Neural cell (in vitro differentiated cells): ENCODE measurements around the gene B3GNT5. TPM values are rescaled to one million over a fixed set of nuclear protein-coding genes. Genes with fewer than 3 reads are reported as not detected.

Experiments used
- H2AFZ ChIP-seq: fragments of 200-600, 300-800 bp; sonication (generic), shearing (Covaris generic); 2 replicates; pipeline ENCODE4 v1.6.0; 2014; ENCODE audit warnings: low read depth, mild to moderate bottlenecking, antibody characterized with exemption, low read length, moderate library complexity
- H3F3A ChIP-seq: fragments of 200-600 bp; shearing (Covaris generic); 2 replicates; pipeline ENCODE4 v1.6.1; 2016; ENCODE audit warnings: mild to moderate bottlenecking, moderate library complexity, mixed read lengths, antibody characterized with exemption, low read length; ENCODE audit not compliant: insufficient read depth, poor library complexity, severe bottlenecking
- H3K27ac ChIP-seq: fragments of 200-600, 300-800 bp; sonication (generic), shearing (Covaris generic); 2 replicates; pipeline ENCODE4 v1.5.1; 2014; ENCODE audit warnings: mild to moderate bottlenecking, low read length, moderate library complexity
- H3K27me3 ChIP-seq: fragments of 300-800, 200-600 bp; sonication (generic), shearing (Covaris generic); 2 replicates; pipeline ENCODE4 v1.6.0; 2014; ENCODE audit warnings: mild to moderate bottlenecking, low read depth, low read length, moderate library complexity; ENCODE audit not compliant: insufficient read depth
- H3K36me3 ChIP-seq: fragments of 300-800, 200-600 bp; sonication (generic), shearing (Covaris generic); 2 replicates; pipeline ENCODE4 v1.5.1; 2014; ENCODE audit warnings: mild to moderate bottlenecking, antibody characterized with exemption, low read length, moderate library complexity; ENCODE audit not compliant: insufficient read depth
- H3K4me2 ChIP-seq: fragments of 300-800, 200-600 bp; sonication (generic), shearing (Covaris generic); 2 replicates; pipeline ENCODE4 v1.6.0; 2014; ENCODE audit warnings: mild to moderate bottlenecking, low read length
- H3K4me3 ChIP-seq: fragments of 300-800, 200-600 bp; sonication (generic), shearing (Covaris generic); 2 replicates; pipeline ENCODE4 v1.5.1; 2014; ENCODE audit warnings: mild to moderate bottlenecking, low read length, moderate library complexity
- H3K79me2 ChIP-seq: fragments of 200-600 bp; shearing (Covaris generic); replicated peaks from 2 replicates; pipeline ENCODE4 v1.6.0; 2014; ENCODE audit warnings: mild to moderate bottlenecking, low read length, moderate library complexity; ENCODE audit not compliant: insufficient read depth
- H3K9ac ChIP-seq: fragments of 300-800, 200-600 bp; sonication (generic), shearing (Covaris generic); 2 replicates; pipeline ENCODE4 v1.6.1; 2016; ENCODE audit warnings: mild to moderate bottlenecking, low read length, mixed read lengths
- H3K9me2 ChIP-seq: fragments of 200-600 bp; shearing (Covaris generic); 2 replicates; pipeline ENCODE4 v1.6.1; 2016; ENCODE audit warnings: mild to moderate bottlenecking, low read length, mixed read lengths; ENCODE audit not compliant: insufficient read depth
- H3K9me3 ChIP-seq: fragments of 200-600, 300-800 bp; sonication (generic), shearing (Covaris generic); 2 replicates; pipeline ENCODE4 v1.6.1; 2016; ENCODE audit warnings: mild to moderate bottlenecking, mixed run types, low read length, moderate library complexity, mixed read lengths
- H4K20me1 ChIP-seq: fragments of 200-600 bp; shearing (Covaris generic); 2 replicates; pipeline ENCODE4 v1.6.1; 2016; ENCODE audit warnings: mild to moderate bottlenecking, mixed run types; ENCODE audit not compliant: insufficient read depth
- EP300 ChIP-seq: fragments of 450-650 bp; conservative IDR thresholded peaks from 2 replicates; pipeline ENCODE4 v1.6.1; 2014; ENCODE audit warnings: antibody characterized with exemption, mild to moderate bottlenecking, moderate library complexity; ENCODE audit not compliant: poor library complexity, severe bottlenecking
- EZH2 ChIP-seq: fragments of 200-600, 300-800 bp; shearing (Covaris generic), sonication (generic); IDR thresholded peaks from 2 replicates; pipeline ENCODE4 v1.6.1; 2014; ENCODE audit warnings: antibody characterized with exemption, low read length, borderline replicate concordance, mild to moderate bottlenecking; ENCODE audit not compliant: insufficient read depth, poor library complexity, severe bottlenecking
- MXI1 ChIP-seq: fragments of 450-650 bp; conservative IDR thresholded peaks from 2 replicates; pipeline ENCODE4 v1.6.1; 2014; ENCODE audit warnings: antibody characterized with exemption, mild to moderate bottlenecking; ENCODE audit not compliant: poor library complexity, severe bottlenecking
- POLR2AphosphoS5 ChIP-seq: IDR thresholded peaks from 2 replicates; pipeline ENCODE4 v1.6.1; 2012
- RAD21 ChIP-seq: fragments of 450-650 bp; conservative IDR thresholded peaks from 2 replicates; pipeline ENCODE4 v1.6.1; 2014; ENCODE audit warnings: antibody characterized with exemption, mild to moderate bottlenecking, moderate library complexity
- SMC3 ChIP-seq: fragments of 450-650 bp; conservative IDR thresholded peaks from 2 replicates; pipeline ENCODE4 v1.6.1; 2014; ENCODE audit warnings: antibody characterized with exemption, mild to moderate bottlenecking, moderate library complexity; ENCODE audit not compliant: poor library complexity
- TAF1 ChIP-seq: IDR thresholded peaks from 2 replicates; pipeline ENCODE4 v1.6.1; 2012; ENCODE audit warnings: low read depth
- polyA plus RNA-seq: library from polyadenylated mRNA; depleted of rRNA; stranded (reverse); fragments of >200 nt; gene quantifications from 2 replicates; pipeline ENCODE4 v1.2.3, GENCODE V29; 2014
- TF ChIP-seq, protein P1 (sequence below): IDR thresholded peaks from 2 replicates; pipeline ENCODE4 v1.6.1; 2012; ENCODE audit warnings: borderline replicate concordance
- TF ChIP-seq, protein P2 (sequence below): fragments of 450-650 bp; IDR thresholded peaks from 2 replicates; pipeline ENCODE4 v1.5.1; 2014; ENCODE audit warnings: antibody characterized with exemption, mild to moderate bottlenecking, moderate library complexity; ENCODE audit not compliant: poor library complexity, severe bottlenecking

Gene B3GNT5
- polyA plus RNA-seq, 1 donor from 2014 or later, result 6.1 TPM

DNA sequence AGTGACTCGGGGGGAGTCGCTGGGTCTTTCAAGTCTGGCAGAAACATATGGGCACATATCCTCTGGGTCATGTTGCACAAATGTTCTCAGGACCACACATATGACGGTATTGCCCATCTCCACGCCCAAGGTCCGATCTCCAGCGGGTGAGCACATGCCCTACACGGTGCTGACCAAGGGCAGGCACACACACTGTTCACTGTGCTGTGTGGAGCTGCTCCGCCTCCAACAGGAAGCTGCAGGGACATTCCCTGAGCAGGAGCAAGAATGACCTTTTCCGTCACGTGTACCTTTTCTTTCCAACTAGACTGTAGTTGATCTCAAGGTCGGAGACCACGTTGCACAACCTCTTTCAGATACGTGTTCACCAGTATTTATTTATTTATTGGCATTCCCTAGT is 41.7 kb upstream of the B3GNT5 start:
- Histone ChIP-seq H3K9me3 (no peaks in the 10 kb centered on the region), H3K27me3 (no peaks in the 10 kb centered on the region), H3K4me3 (no peak overlapping the region), H4K20me1 (no peaks in the 10 kb centered on the region), H3K27ac (no peak overlapping the region), H3F3A (no peaks in the 10 kb centered on the region), H2AFZ (no peak overlapping the region), H3K9ac (no peak overlapping the region), H3K79me2 (no peaks in the 10 kb centered on the region), H3K4me2 (no peak overlapping the region), H3K9me2 (no peaks in the 10 kb centered on the region), H3K36me3 (no peaks in the 10 kb centered on the region)
- TF ChIP-seq TAF1, result no peak
- no peak for TF ChIP-seq EZH2
- no peak for TF ChIP-seq EP300
- no peak for TF ChIP-seq MXI1
- TF ChIP-seq SMC3, result no peak
- no peak for TF ChIP-seq POLR2AphosphoS5
- TF ChIP-seq, protein P1, sequence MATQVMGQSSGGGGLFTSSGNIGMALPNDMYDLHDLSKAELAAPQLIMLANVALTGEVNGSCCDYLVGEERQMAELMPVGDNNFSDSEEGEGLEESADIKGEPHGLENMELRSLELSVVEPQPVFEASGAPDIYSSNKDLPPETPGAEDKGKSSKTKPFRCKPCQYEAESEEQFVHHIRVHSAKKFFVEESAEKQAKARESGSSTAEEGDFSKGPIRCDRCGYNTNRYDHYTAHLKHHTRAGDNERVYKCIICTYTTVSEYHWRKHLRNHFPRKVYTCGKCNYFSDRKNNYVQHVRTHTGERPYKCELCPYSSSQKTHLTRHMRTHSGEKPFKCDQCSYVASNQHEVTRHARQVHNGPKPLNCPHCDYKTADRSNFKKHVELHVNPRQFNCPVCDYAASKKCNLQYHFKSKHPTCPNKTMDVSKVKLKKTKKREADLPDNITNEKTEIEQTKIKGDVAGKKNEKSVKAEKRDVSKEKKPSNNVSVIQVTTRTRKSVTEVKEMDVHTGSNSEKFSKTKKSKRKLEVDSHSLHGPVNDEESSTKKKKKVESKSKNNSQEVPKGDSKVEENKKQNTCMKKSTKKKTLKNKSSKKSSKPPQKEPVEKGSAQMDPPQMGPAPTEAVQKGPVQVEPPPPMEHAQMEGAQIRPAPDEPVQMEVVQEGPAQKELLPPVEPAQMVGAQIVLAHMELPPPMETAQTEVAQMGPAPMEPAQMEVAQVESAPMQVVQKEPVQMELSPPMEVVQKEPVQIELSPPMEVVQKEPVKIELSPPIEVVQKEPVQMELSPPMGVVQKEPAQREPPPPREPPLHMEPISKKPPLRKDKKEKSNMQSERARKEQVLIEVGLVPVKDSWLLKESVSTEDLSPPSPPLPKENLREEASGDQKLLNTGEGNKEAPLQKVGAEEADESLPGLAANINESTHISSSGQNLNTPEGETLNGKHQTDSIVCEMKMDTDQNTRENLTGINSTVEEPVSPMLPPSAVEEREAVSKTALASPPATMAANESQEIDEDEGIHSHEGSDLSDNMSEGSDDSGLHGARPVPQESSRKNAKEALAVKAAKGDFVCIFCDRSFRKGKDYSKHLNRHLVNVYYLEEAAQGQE, result no peak
- TF ChIP-seq, protein P2, sequence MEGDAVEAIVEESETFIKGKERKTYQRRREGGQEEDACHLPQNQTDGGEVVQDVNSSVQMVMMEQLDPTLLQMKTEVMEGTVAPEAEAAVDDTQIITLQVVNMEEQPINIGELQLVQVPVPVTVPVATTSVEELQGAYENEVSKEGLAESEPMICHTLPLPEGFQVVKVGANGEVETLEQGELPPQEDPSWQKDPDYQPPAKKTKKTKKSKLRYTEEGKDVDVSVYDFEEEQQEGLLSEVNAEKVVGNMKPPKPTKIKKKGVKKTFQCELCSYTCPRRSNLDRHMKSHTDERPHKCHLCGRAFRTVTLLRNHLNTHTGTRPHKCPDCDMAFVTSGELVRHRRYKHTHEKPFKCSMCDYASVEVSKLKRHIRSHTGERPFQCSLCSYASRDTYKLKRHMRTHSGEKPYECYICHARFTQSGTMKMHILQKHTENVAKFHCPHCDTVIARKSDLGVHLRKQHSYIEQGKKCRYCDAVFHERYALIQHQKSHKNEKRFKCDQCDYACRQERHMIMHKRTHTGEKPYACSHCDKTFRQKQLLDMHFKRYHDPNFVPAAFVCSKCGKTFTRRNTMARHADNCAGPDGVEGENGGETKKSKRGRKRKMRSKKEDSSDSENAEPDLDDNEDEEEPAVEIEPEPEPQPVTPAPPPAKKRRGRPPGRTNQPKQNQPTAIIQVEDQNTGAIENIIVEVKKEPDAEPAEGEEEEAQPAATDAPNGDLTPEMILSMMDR, result no peak
- TF ChIP-seq RAD21, result no peak

DNA sequence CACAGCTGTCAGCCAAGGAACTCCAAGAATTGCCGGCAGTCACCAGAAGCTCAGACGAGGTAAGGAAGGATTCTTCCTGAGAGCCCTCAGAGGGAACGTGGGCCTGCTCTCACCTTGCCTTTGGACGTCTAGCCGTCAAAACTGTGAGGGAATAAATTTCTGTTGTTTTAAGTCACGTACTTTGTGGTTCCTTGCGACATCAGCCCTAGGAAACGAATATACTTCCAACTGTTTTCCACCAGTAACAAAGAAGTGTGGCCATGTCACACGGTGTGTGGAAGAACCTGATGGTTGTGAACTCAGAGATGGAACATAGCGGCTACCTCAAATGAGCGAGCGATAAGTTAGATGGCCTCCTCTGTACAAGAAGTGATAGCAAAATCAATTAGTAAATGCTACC is 41.0 kb upstream of the B3GNT5 start:
- Histone ChIP-seq H3K4me2 (no peak overlapping the region), H3K9me2 (no peaks in the 10 kb centered on the region), H3K9me3 (no peaks in the 10 kb centered on the region), H3K4me3 (no peak overlapping the region), H3K9ac (no peak overlapping the region), H3K36me3 (no peaks in the 10 kb centered on the region), H4K20me1 (no peaks in the 10 kb centered on the region), H3F3A (no peaks in the 10 kb centered on the region), H3K27ac (no peak overlapping the region), H3K27me3 (no peaks in the 10 kb centered on the region), H3K79me2 (no peaks in the 10 kb centered on the region), H2AFZ (no peak overlapping the region)
- TF ChIP-seq TAF1 (no peak), EP300 (no peak), SMC3 (no peak)
- TF ChIP-seq, protein P1, result no peak
